ENCODE measurements around the gene ARHGEF12.
A peak's percentile ranks its signal among the peaks of the same experiment; 100 is the strongest.

ARHGEF12 gene

DNA sequence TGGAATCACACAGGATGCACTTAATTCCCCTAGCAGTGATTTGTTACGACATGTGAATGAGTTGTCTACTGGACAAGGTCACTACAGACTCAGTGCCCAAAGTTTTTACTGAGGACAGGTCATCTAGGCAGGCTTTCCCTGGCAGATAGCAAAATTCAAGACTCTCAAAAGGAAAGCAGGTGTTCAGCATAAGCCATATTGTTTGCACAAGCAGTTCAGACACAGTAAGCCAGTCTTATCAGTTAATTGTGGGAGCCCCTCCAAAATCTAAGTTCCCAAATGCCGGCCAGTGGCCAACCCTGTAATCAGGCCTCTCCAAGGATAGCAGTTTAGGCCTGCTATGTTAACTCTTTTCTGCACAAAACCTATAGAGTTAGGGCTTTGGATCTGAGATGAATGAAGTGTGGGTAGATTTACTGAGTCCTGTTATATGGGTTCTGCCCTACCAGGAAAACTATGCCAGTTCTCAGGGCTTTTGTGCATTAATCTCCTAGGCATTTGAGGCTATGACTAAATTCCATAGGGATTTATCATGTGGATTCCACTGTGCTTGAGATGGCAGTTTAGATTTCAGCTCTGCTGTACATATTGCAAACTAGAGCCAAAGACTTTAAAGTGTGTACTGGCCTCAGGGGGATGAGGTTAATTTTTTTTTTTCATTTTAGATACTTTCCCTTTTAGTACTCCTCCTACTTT, 4.8 kb upstream of the ARHGEF12 start:
- no peaks in the 10 kb centered on the region for H3K9me3 Mint-ChIP-seq
- no peak for ATAC-seq

DNA sequence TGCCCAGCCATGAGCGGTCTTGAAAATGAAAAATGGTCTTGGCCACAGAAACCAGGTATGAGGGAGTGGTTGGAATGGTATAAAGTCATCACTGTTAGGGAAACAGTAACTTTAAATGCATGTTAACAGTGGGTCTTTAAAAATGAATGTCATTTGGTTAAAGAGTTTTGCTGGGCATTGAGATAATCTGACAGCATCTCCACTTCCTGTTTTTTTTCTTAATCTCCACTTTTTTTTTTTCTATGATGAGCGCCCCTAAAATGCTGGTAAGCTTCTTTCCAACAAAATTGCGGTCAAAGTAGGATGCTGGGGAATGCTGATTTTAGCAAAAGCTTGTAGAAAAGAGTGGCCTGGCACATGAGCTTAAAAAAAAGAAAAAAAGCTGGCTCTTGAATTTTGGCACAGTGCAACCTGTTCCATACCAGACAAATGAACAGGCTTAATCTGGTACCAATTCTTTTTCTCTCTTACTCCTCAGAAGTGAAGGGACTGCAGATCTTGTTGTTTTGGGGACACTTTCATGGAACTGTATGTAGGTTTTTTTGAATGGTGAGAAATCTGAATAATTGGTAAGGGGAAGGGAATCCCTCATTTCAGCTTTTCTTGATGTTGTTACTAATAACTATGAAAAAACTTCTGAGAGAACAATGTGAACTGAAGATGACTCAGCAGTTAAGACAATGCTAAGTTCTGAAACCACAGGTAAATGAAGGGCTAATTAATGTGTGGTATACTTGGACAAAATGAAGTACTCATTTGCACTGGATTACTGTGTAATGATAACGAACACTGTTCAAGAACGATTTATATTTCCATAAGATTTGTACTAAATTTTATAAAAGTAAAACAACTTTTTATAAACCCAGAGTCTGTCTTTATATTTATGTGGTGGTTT, 3.1 kb upstream of the ARHGEF12 start:
- Mint-ChIP-seq H3K36me3 (no peaks in the 10 kb centered on the region), H3K4me1 (peaks cover 20% of the 10 kb centered on the region), H3K27me3 (peaks cover 69% of the 10 kb centered on the region)

More for the DNA sequence above, 4.8 kb upstream of the ARHGEF12 start:
- no peak overlapping the region for H3K27ac Mint-ChIP-seq
- no peak overlapping the region for H3K4me3 Mint-ChIP-seq
- no peaks in the 10 kb centered on the region for H3K36me3 Mint-ChIP-seq
- H3K27me3 Mint-ChIP-seq: peaks cover 72% of the 10 kb centered on the region
- H3K4me1 Mint-ChIP-seq: peaks cover 6% of the 10 kb centered on the region

GRCh38 chr11:120333801-120334200, 2.4 kb upstream of the ARHGEF12 start:
- H3K27ac Mint-ChIP-seq: no peak overlapping the region
- H3K27me3 Mint-ChIP-seq: peaks cover 64% of the 10 kb centered on the region
- peaks cover 22% of the 10 kb centered on the region for H3K4me1 Mint-ChIP-seq
- no peaks in the 10 kb centered on the region for H3K36me3 Mint-ChIP-seq
- no peak for ATAC-seq
- no peaks in the 10 kb centered on the region for H3K9me3 Mint-ChIP-seq
- H3K4me3 Mint-ChIP-seq: no peak overlapping the region

More for the DNA sequence above, 3.1 kb upstream of the ARHGEF12 start:
- no peak overlapping the region for H3K4me3 Mint-ChIP-seq
- ATAC-seq: no peak
- H3K27ac Mint-ChIP-seq: no peak overlapping the region
- H3K9me3 Mint-ChIP-seq: no peaks in the 10 kb centered on the region

GRCh38 chr11:120334332-120334731, 1.9 kb upstream of the ARHGEF12 start:
- Mint-ChIP-seq H3K4me1 (peaks cover 23% of the 10 kb centered on the region), H3K4me3 (no peak overlapping the region), H3K27ac (no peak overlapping the region), H3K36me3 (no peaks in the 10 kb centered on the region), H3K9me3 (no peaks in the 10 kb centered on the region), H3K27me3 (peaks cover 60% of the 10 kb centered on the region)
- no peak for ATAC-seq

GRCh38 chr11:120334894-120335462, 1.2 kb upstream of the ARHGEF12 start:
- Mint-ChIP-seq H3K9me3 (no peaks in the 10 kb centered on the region), H3K27me3 (peaks cover 60% of the 10 kb centered on the region), H3K4me1 (peaks cover 30% of the 10 kb centered on the region), H3K4me3 (peak overlapping the region; percentile 68), H3K27ac (no peak overlapping the region), H3K36me3 (no peaks in the 10 kb centered on the region)
- no peak for ATAC-seq

DNA sequence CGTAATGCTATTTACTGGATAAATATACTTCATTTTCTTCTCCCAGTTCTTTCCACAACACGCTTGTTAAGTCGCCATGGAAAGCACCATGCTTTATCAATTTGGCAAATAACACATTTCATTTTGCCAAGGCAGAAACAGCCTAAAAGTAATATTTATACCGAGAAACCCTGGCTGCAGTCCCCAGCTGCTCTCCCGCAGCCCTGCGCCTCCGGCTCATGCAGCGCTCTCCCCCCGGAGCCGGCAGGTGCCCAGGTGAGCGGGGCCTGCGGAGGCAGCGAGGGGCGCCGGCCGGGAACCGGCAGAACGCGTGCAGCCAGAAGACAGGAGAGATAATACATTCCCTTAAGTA, 681 bp upstream of the ARHGEF12 start:
- H3K9me3 Mint-ChIP-seq: no peaks in the 10 kb centered on the region
- ATAC-seq: peak; percentile 62
- no peak overlapping the region for H3K27ac Mint-ChIP-seq
- H3K4me3 Mint-ChIP-seq: peak overlapping the region; percentile 68
- H3K36me3 Mint-ChIP-seq: no peaks in the 10 kb centered on the region
- peaks cover 31% of the 10 kb centered on the region for H3K4me1 Mint-ChIP-seq
- H3K27me3 Mint-ChIP-seq: peaks cover 60% of the 10 kb centered on the region

- peak; percentile 75 for ATAC-seq
- Mint-ChIP-seq H3K27me3 (peaks cover 51% of the 10 kb centered on the region), H3K4me3 (peak overlapping the region; percentile 89), H3K36me3 (no peaks in the 10 kb centered on the region), H3K4me1 (peaks cover 31% of the 10 kb centered on the region), H3K9me3 (no peaks in the 10 kb centered on the region), H3K27ac (peak overlapping the region; percentile 74)
Observed at GRCh38 chr11:120336641-120337354, 585 bp downstream of the ARHGEF12 start.

- peaks cover 36% of the 10 kb centered on the region for H3K4me1 Mint-ChIP-seq
- no peak for ATAC-seq
- peaks cover 6% of the 10 kb centered on the region for H3K36me3 Mint-ChIP-seq
- H3K27ac Mint-ChIP-seq: peak overlapping the region; percentile 74
- peaks cover 4% of the 10 kb centered on the region for H3K9me3 Mint-ChIP-seq
- peak overlapping the region; percentile 89 for H3K4me3 Mint-ChIP-seq
- H3K27me3 Mint-ChIP-seq: peaks cover 51% of the 10 kb centered on the region
Observed at GRCh38 chr11:120337355-120338106, 1.3 kb downstream of the ARHGEF12 start.

DNA sequence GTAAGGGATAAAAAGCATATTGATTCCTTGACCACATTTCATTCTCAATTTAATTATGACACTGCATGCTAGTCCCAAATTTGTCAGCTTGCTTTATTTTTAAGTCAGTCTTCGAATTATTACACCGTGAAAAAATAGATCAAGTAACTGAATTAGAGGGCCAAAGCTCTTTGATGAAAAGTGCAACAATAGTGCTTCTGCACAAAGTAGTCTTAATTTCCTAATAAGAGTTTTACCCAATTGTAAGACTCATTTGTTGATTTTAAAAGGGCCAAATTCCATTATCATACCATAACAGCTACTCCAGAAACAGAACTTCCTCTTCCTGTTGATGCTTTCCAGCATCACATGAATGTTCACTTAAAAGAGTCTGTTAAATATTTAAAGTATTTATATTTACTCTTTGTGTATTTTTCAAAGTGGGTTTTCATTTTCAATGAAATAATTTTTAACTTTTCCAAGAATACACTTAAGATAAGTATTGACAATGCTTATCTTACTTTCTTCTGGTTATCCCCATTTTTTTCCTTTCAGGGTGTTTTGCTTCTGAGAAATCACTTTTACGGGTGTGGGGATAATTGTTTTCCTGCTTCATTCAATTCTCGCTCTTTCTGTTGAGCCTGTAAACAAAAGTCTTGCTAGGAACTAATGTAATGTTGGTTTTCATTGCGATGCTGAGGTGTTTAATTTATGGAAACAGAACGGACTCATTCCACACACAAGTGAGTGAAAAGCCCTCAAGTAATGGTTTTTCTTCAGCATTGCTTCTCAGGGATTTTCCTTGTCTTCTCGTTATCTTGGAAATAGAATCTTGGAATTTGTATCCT, 2.1 kb downstream of the ARHGEF12 start:
- Mint-ChIP-seq H3K27me3 (peaks cover 45% of the 10 kb centered on the region), H3K27ac (no peak overlapping the region), H3K4me1 (peaks cover 37% of the 10 kb centered on the region), H3K9me3 (peaks cover 4% of the 10 kb centered on the region), H3K36me3 (peaks cover 6% of the 10 kb centered on the region), H3K4me3 (no peak overlapping the region)
- ATAC-seq: no peak

- H3K27ac Mint-ChIP-seq: no peak overlapping the region
- peaks cover 4% of the 10 kb centered on the region for H3K9me3 Mint-ChIP-seq
- no peak for ATAC-seq
- H3K4me1 Mint-ChIP-seq: peaks cover 42% of the 10 kb centered on the region
- no peak overlapping the region for H3K4me3 Mint-ChIP-seq
- peaks cover 42% of the 10 kb centered on the region for H3K27me3 Mint-ChIP-seq
- peaks cover 6% of the 10 kb centered on the region for H3K36me3 Mint-ChIP-seq
Observed at GRCh38 chr11:120339394-120339890, 3.2 kb downstream of the ARHGEF12 start.

DNA sequence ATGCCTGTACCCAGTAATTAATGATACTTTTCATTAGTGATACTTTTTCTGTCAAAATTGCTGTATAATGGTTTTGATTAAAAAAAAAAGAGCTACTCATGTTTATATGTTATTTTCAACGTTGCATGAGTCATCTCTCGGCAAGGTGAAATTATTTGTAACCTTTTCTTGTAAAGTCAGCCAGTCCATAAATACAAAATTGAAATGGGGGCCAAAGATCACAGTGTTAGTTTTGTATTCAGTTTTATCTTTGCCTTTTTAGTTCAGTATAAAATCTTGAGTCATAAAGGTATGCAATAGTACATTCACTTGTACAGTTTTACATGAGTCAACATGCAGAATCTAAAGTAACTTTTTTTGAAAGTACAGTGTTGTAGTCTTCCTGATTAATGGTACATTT, 4.3 kb downstream of the ARHGEF12 start:
- H3K27me3 Mint-ChIP-seq: peaks cover 50% of the 10 kb centered on the region
- peaks cover 4% of the 10 kb centered on the region for H3K9me3 Mint-ChIP-seq
- no peak overlapping the region for H3K4me3 Mint-ChIP-seq
- no peak for ATAC-seq
- no peak overlapping the region for H3K27ac Mint-ChIP-seq
- peaks cover 6% of the 10 kb centered on the region for H3K36me3 Mint-ChIP-seq
- peaks cover 45% of the 10 kb centered on the region for H3K4me1 Mint-ChIP-seq

DNA sequence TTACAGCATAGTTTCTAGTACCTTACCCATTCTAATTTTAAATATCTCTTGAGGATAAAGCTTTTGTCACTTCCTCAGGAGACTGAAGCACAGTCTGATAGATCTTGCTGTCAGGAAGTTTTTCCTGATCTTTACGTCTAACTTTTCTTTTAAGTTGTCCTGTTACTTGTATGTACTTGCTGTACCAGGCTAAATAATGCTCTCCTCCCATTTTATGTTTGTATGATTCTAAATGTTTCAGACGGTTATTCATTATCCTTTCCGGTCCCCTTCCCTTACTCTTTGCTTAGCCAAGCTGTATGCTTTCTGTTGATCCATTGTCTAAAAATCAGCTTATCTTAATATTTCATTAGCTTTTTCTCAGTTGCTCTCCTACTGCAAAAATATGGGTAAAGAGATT, 6.0 kb downstream of the ARHGEF12 start:
- peaks cover 46% of the 10 kb centered on the region for H3K4me1 Mint-ChIP-seq

GRCh38 chr11:120342678-120343077, 6.5 kb downstream of the ARHGEF12 start:
- Mint-ChIP-seq H3K36me3 (peaks cover 6% of the 10 kb centered on the region), H3K4me1 (peaks cover 43% of the 10 kb centered on the region), H3K27ac (no peak overlapping the region), H3K4me3 (no peak overlapping the region), H3K27me3 (peaks cover 57% of the 10 kb centered on the region), H3K9me3 (peaks cover 4% of the 10 kb centered on the region)
- no peak for ATAC-seq

More for the DNA sequence above, 6.0 kb downstream of the ARHGEF12 start:
- Mint-ChIP-seq H3K36me3 (peaks cover 6% of the 10 kb centered on the region), H3K27me3 (peaks cover 57% of the 10 kb centered on the region), H3K27ac (no peak overlapping the region), H3K4me3 (no peak overlapping the region), H3K9me3 (peaks cover 4% of the 10 kb centered on the region)
- no peak for ATAC-seq
